Ishikawa (cell line): ENCODE data around the gene VWA5B1.

Experiments
- CEBPB ChIP-seq: IDR thresholded peaks from 2 replicates; pipeline ENCODE4 v1.6.1; 2012
- CREB1 ChIP-seq: IDR thresholded peaks from 2 replicates; pipeline ENCODE4 v1.6.1; 2012; ENCODE audit warnings: low read depth
- EGR1 ChIP-seq: IDR thresholded peaks from 2 replicates; pipeline ENCODE4 v1.6.1; 2012
- EP300 ChIP-seq: IDR thresholded peaks from 2 replicates; pipeline ENCODE4 v1.6.1; 2012; ENCODE audit warnings: borderline replicate concordance
- FOXM1 ChIP-seq: IDR thresholded peaks from 2 replicates; pipeline ENCODE4 v1.6.1; 2012; ENCODE audit warnings: low read depth, borderline replicate concordance
- MAX ChIP-seq: IDR thresholded peaks from 2 replicates; pipeline ENCODE4 v1.6.1; 2012
- NFIC ChIP-seq: IDR thresholded peaks from 2 replicates; pipeline ENCODE4 v1.6.1; 2012
- RAD21 ChIP-seq: IDR thresholded peaks from 2 replicates; pipeline ENCODE4 v1.6.1; 2012; ENCODE audit warnings: low read depth
- REST ChIP-seq: IDR thresholded peaks from 2 replicates; pipeline ENCODE4 v1.6.1; 2012; ENCODE audit warnings: low read depth, mild to moderate bottlenecking
- TAF1 ChIP-seq: IDR thresholded peaks from 2 replicates; pipeline ENCODE4 v1.6.1; 2012; ENCODE audit warnings: low read depth, mild to moderate bottlenecking
- TCF12 ChIP-seq: IDR thresholded peaks from 2 replicates; pipeline ENCODE4 v1.6.1; 2012; ENCODE audit warnings: low read depth
- TEAD4 ChIP-seq: IDR thresholded peaks from 2 replicates; pipeline ENCODE4 v1.6.1; 2012
- USF1 ChIP-seq: IDR thresholded peaks from 2 replicates; pipeline ENCODE4 v1.6.1; 2012
- YY1 ChIP-seq: IDR thresholded peaks from 2 replicates; pipeline ENCODE4 v1.6.1; 2012; ENCODE audit warnings: low read depth
- ZBTB7A ChIP-seq: IDR thresholded peaks from 2 replicates; pipeline ENCODE4 v1.6.1; 2012; ENCODE audit warnings: low read depth

The VWA5B1 gene

GRCh38 chr1:20281801-20282200 is 8.9 kb upstream of the VWA5B1 start:
- TF ChIP-seq MAX (no peak), ZBTB7A (no peak), TCF12 (no peak), EGR1 (no peak), NFIC (no peak), RAD21 (no peak), FOXM1 (no peak)

GRCh38 chr1:20282533-20282932 is 8.1 kb upstream of the VWA5B1 start:
- TF ChIP-seq TEAD4 (no peak), ZBTB7A (no peak), EGR1 (no peak), FOXM1 (no peak), YY1 (no peak), NFIC (no peak), CREB1 (no peak), MAX (no peak), RAD21 (no peak), EP300 (no peak), TCF12 (no peak), USF1 (no peak), TAF1 (no peak), CEBPB (no peak), REST (no peak)

GRCh38 chr1:20284046-20284445 is 6.6 kb upstream of the VWA5B1 start:
- TF ChIP-seq CREB1 (no peak), REST (no peak), RAD21 (no peak), MAX (no peak), YY1 (no peak), TCF12 (no peak), EGR1 (no peak), EP300 (no peak), ZBTB7A (no peak)

- no peak for TF ChIP-seq TCF12
- TF ChIP-seq EGR1 = no peak
- TF ChIP-seq NFIC = no peak
- TF ChIP-seq EP300 = no peak
- no peak for TF ChIP-seq RAD21
- no peak for TF ChIP-seq FOXM1
- no peak for TF ChIP-seq CREB1
- no peak for TF ChIP-seq REST
- TF ChIP-seq USF1 = no peak
- no peak for TF ChIP-seq YY1
- no peak for TF ChIP-seq ZBTB7A
- no peak for TF ChIP-seq TEAD4
- no peak for TF ChIP-seq CEBPB
- TF ChIP-seq TAF1 = no peak
- no peak for TF ChIP-seq MAX
These were observed 6.0 kb upstream of the VWA5B1 start for GRCh38 chr1:20284625-20285024.
